K562 (cell line): ENCODE results near the gene UNC45B. TPM values are rescaled to one million over a fixed set of nuclear protein-coding genes. Genes with fewer than 3 reads are reported as not detected.

Experiments used
- ATAC-seq: fragments of 200-7000 bp; cut with Tn5 transposase; 3 replicates; pipeline ENCODE4 v1.9.1; 2020; ENCODE audit warnings: moderate library complexity
- BruUV-seq: library from RNA; stranded (reverse); fragments of 400-500 nt; replicated peaks from 2 replicates; lab custom pipeline; 2021; lab: Mats Ljungman, UMichigan
- CTCF ChIA-PET: fragments of 300-600 bp; formaldehyde crosslinking; extraction: SDS; loops from one replicate; lab custom pipeline; 2021; ENCODE audit warnings: low intra/inter-chr PET ratio; lab: Yijun Ruan, JAX
- POLR2A ChIA-PET: fragments of 300-600, 350-650 bp; sonication (Branson Sonifier 250); formaldehyde crosslinking; extraction: SDS; loops from one replicate; lab custom pipeline; 2021; ENCODE audit warnings: antibody characterized with exemption, inconsistent platforms; lab: Yijun Ruan, JAX
- DNase-seq, 4 experiments: peaks; one replicate each; pipeline versions ENCODE4 v3.0.0 to v3.0.0-alpha.2; 2011 to 2018; ENCODE audit warnings: low spot score in 3 of 4, mixed read lengths in 3 of 4; ENCODE audit errors: extremely low read depth in 1 of 4
- FAIRE-seq: peaks from 2 replicates; lab custom pipeline; 2011; peaks lifted over from hg19 to GRCh38; lab: Jason Lieb, UNC
- H2AFZ ChIP-seq: 2 replicates; pipeline ENCODE4 v1.6.0; 2011; ENCODE audit warnings: low read depth, low read length, control low read depth, inconsistent platforms
- H3K27ac ChIP-seq: fragments of 200-600 bp; 3 replicates; pipeline ENCODE4 v1.8.0; 2011; ENCODE audit warnings: low read depth, mild to moderate bottlenecking, control low read depth, inconsistent platforms, low read length, moderate library complexity, mixed read lengths; ENCODE audit errors: extremely low read depth
- H3K27me3 ChIP-seq, 2 experiments: fragments of 300-600 bp in 1 of 2; 2 replicates in 1 of 2; 3 replicates in 1 of 2; pipeline versions ENCODE4 v1.6.0 to v1.8.0; 2011; ENCODE audit warnings: inconsistent platforms in 2 of 2, low read length in 2 of 2, mild to moderate bottlenecking in 1 of 2, mixed read lengths in 1 of 2, moderate library complexity in 1 of 2; ENCODE audit not compliant: control insufficient read depth in 2 of 2, insufficient read depth in 2 of 2
- H3K36me3 ChIP-seq: fragments of 300-600 bp; 3 replicates; pipeline ENCODE4 v1.8.0; 2011; ENCODE audit warnings: mild to moderate bottlenecking, low read length, inconsistent platforms; ENCODE audit not compliant: control insufficient read depth, insufficient read depth
- H3K4me1 ChIP-seq, 2 experiments: fragments of 200-600 bp in 1 of 2; replicated peaks in 1 of 2; 2 replicates in 1 of 2; 3 replicates in 1 of 2; pipeline versions ENCODE4 v1.5.1 to v1.8.0; 2011; ENCODE audit warnings: inconsistent platforms in 2 of 2, low read length in 2 of 2, mild to moderate bottlenecking in 1 of 2, mixed read lengths in 1 of 2, moderate library complexity in 1 of 2; ENCODE audit not compliant: control insufficient read depth in 2 of 2, insufficient read depth in 2 of 2
- H3K4me2 ChIP-seq: 2 replicates; pipeline ENCODE4 v1.6.1; 2011; ENCODE audit warnings: low read length, control low read depth, inconsistent platforms, mixed read lengths; ENCODE audit not compliant: insufficient read depth
- H3K4me3 ChIP-seq: fragments of 200-600 bp; sonication (generic), shearing (Covaris generic); 2 replicates; pipeline ENCODE4 v1.5.1; 2016; ENCODE audit warnings: control low read depth, inconsistent platforms
- H3K79me2 ChIP-seq: fragments of 200-600 bp; 3 replicates; pipeline ENCODE4 v1.8.0; 2011; ENCODE audit warnings: low read length, inconsistent platforms; ENCODE audit not compliant: control insufficient read depth, insufficient read depth
- H3K9ac ChIP-seq, 2 experiments: 2 replicates each; pipeline versions ENCODE4 v1.6.0 to v1.6.1; 2011; ENCODE audit warnings: low read depth in 2 of 2, low read length in 2 of 2, control low read depth in 1 of 2, inconsistent platforms in 1 of 2, mild to moderate bottlenecking in 1 of 2, mixed read lengths in 1 of 2; ENCODE audit not compliant: insufficient read depth in 1 of 2
- H3K9me1 ChIP-seq: one replicate; pipeline ENCODE4 v1.6.0; 2011; ENCODE audit warnings: inconsistent platforms, mild to moderate bottlenecking, low read length, moderate library complexity; ENCODE audit not compliant: control insufficient read depth, insufficient read depth
- H3K9me3 ChIP-seq: replicated peaks from 2 replicates; pipeline ENCODE4 v1.5.1; 2011; ENCODE audit warnings: low read depth, low read length, inconsistent platforms; ENCODE audit not compliant: control insufficient read depth, insufficient read depth
- H4K20me1 ChIP-seq: replicated peaks from 2 replicates; pipeline ENCODE4 v1.6.1; 2011; ENCODE audit warnings: low read length, inconsistent platforms, mixed read lengths; ENCODE audit not compliant: control insufficient read depth, insufficient read depth
- FOXA1 ChIP-seq: fragments of 450-650 bp; IDR thresholded peaks from 2 replicates; pipeline ENCODE4 v1.6.1; 2016; ENCODE audit warnings: mild to moderate bottlenecking, borderline replicate concordance
- GMEB1 ChIP-seq: fragments of 250-450 bp; sonication (Bioruptor Pico); IDR thresholded peaks from 2 replicates; pipeline ENCODE4 v1.4.0; 2020; ENCODE audit warnings: mild to moderate bottlenecking
- MLX ChIP-seq, 2 experiments: fragments of 450-650 bp in 1 of 2; sonication (generic) in 1 of 2; formaldehyde crosslinking; conservative IDR thresholded peaks; 2 replicates each; pipeline versions ENCODE4 v1.4.0 to v1.8.1; 2020 to 2022; ENCODE audit warnings: mild to moderate bottlenecking in 1 of 2, missing genetic modification reagents in 1 of 2
- ZNF3 ChIP-seq: fragments of 250-450 bp; sonication (Bioruptor Pico); IDR thresholded peaks from 2 replicates; pipeline ENCODE4 v1.5.0; 2021; ENCODE audit warnings: mild to moderate bottlenecking, moderate library complexity
- ZNF511 ChIP-seq: sonication (generic); formaldehyde crosslinking; IDR thresholded peaks from 2 replicates; pipeline ENCODE4 v1.8.0; 2022; ENCODE audit warnings: mild to moderate bottlenecking, missing genetic modification reagents
- WGBS: fragments of 100-300 bp; shearing (Covaris generic); methylation state at CpG from one replicate; pipeline ENCODE4 v1.1.6; 2016; ENCODE audit warnings: low coverage, mixed read lengths; ENCODE audit not compliant: insufficient coverage; ENCODE audit errors: missing lambda C conversion rate; 5-methylcytosine and 5-hydroxymethylcytosine counted together
- in situ Hi-C: fragments of 300-500 bp; cut with MboI; formaldehyde crosslinking; loops from 4 replicates; pipeline ENCODE4 v1.15.0; 2018; ENCODE audit warnings: inconsistent platforms, mixed read lengths
- intact Hi-C: fragments of 100-400 bp; cut with micrococcal nuclease; formaldehyde crosslinking; loops from 2 replicates; pipeline ENCODE4 v1.14.2; 2022
- polyA plus RNA-seq, 8 experiments: library from polyadenylated mRNA; depleted of rRNA in 4 of 8; stranded (reverse) in 5 of 8; unstranded in 3 of 8; fragments of >200 nt; fragmentation: Nextera tagmentation in 2 of 8; fragmentation: Illumina TruSeq in 1 of 8; extraction: Ambion mirVana in 2 of 8; extraction: Trizol in 1 of 8; gene quantifications; 2 replicates each; pipeline versions ENCODE4 v1.2.1 to v1.2.3, GENCODE V29; 2011 to 2014; ENCODE audit warnings: inconsistent platforms in 1 of 8, missing spikeins in 1 of 8
- total RNA-seq, 7 experiments: library from RNA; depleted of rRNA in 6 of 7; stranded (reverse); fragments of >200 nt in 6 of 7; fragmentation: Illumina TruSeq in 2 of 7; extraction: Trizol in 2 of 7; gene quantifications; 2 replicates each; pipeline versions ENCODE4 v1.2.1 to v1.2.3, GENCODE V29; 2011 to 2021; ENCODE audit warnings: low replicate concordance in 1 of 7

Gene UNC45B
- total and polyA plus RNA-seq, 9 of the 15 experiments (the other 6 are each of a cell fraction or from before 2014, with no cell fraction given) = not detected

- no peak overlapping the region for H3K4me2 ChIP-seq
- in situ Hi-C loops (loop anchor here (10.0 kb wide), 1 partner anchor 597 kb away; no protein-coding TSS in a partner anchor), intact Hi-C loops (loop anchor here (10.0 kb wide), 1 partner anchor 387 kb away; the partner anchor contains the start of gene SLFN12L)
- no peaks in the 10 kb centered on the region for H3K9me3 ChIP-seq
- H3K9ac ChIP-seq = peak overlapping the region in 1 of 2 experiments; percentile 69; a peak in 2 of 4 replicates
- ATAC-seq (no peak), DNase-seq (peak in 1 of 4 experiments; percentile 2), FAIRE-seq (no peak)
- no peaks in the 10 kb centered on the region for H3K79me2 ChIP-seq
- CTCF ChIA-PET = no interaction called here
- no peaks in the 10 kb centered on the region; a peak in 2 of 5 replicates for H3K4me1 ChIP-seq
- TF ChIP-seq FOXA1 (no peak), MLX (CRISPR knock-in tag; conservative IDR thresholded peaks at IDR 0.05) (no peak), ZNF3 (CRISPR knock-in tag) (no peak), GMEB1 (CRISPR knock-in tag) (no peak), ZNF511 (no peak)
- 0 out of 2 replicates have a peak, but pooled peaks cover 7% of the 10 kb centered on the region for H4K20me1 ChIP-seq
- no peaks in the 10 kb centered on the region for H3K36me3 ChIP-seq
- no peak overlapping the region for H2AFZ ChIP-seq
- POLR2A ChIA-PET = interaction anchor here (0.6 to 1.1 kb wide), 3 partner anchors 8 to 18 kb away, joined by 3 read pairs; no protein-coding TSS in a partner anchor
- H3K27me3 ChIP-seq = peaks cover 35 to 44% of the 10 kb centered on the region in 2 experiments
- WGBS = 9% methylated on average over 7 of the region's 9 CpGs
- H3K27ac ChIP-seq = no peak overlapping the region
- H3K9me1 ChIP-seq = no peaks in the 10 kb centered on the region
- H3K4me3 ChIP-seq = no peak overlapping the region
- no TSS peak for BruUV-seq
These were observed 527 bp downstream of the UNC45B start for GRCh38 chr17:35148144-35148543.
